ENCODE results near the gene PLA2G6. TPM values are rescaled to one million over a fixed set of nuclear protein-coding genes. Genes with fewer than 3 reads are reported as not detected.

The PLA2G6 gene
- total RNA-seq, 1 donor from 2014 or later, result 7.9 TPM

DNA sequence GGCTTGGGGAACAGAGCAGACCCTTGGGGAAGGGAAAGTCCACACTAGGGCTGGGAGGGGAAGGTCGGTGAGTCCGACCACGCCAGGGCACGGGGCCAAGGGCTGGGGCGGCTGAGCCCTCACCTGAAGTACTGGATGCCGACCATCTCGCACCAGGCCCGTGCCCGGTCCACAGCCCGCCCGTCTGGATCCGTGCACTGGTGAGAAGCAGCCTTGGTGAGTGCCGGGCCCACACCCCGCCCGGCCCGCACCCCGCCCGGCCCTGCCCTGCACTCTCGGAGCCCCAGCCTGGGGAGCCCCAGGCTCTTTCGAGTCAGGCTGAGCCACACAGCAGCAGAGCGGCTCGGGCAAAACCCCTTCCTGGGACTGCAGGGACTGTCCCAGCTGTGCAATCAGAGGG lies 69.2 kb downstream of the PLA2G6 start:
- no peaks in the 10 kb centered on the region for H3K27me3 ChIP-seq (ENCODE audit: control insufficient read depth, insufficient read depth, low read length)
- H3K4me3 ChIP-seq (ENCODE audit: low read depth, low read length), result no peak overlapping the region
- H3K36me3 ChIP-seq (ENCODE audit: control insufficient read depth, insufficient read depth, low read length), result peaks cover 4% of the 10 kb centered on the region
- TF ChIP-seq, protein P1, sequence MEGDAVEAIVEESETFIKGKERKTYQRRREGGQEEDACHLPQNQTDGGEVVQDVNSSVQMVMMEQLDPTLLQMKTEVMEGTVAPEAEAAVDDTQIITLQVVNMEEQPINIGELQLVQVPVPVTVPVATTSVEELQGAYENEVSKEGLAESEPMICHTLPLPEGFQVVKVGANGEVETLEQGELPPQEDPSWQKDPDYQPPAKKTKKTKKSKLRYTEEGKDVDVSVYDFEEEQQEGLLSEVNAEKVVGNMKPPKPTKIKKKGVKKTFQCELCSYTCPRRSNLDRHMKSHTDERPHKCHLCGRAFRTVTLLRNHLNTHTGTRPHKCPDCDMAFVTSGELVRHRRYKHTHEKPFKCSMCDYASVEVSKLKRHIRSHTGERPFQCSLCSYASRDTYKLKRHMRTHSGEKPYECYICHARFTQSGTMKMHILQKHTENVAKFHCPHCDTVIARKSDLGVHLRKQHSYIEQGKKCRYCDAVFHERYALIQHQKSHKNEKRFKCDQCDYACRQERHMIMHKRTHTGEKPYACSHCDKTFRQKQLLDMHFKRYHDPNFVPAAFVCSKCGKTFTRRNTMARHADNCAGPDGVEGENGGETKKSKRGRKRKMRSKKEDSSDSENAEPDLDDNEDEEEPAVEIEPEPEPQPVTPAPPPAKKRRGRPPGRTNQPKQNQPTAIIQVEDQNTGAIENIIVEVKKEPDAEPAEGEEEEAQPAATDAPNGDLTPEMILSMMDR (IDR thresholded peaks at IDR 0.05; ENCODE audit: insufficient read depth, low read length, severe bottlenecking), result no peak
- no peak for FAIRE-seq
- no peak for DNase-seq (ENCODE audit: low read depth)

DNA sequence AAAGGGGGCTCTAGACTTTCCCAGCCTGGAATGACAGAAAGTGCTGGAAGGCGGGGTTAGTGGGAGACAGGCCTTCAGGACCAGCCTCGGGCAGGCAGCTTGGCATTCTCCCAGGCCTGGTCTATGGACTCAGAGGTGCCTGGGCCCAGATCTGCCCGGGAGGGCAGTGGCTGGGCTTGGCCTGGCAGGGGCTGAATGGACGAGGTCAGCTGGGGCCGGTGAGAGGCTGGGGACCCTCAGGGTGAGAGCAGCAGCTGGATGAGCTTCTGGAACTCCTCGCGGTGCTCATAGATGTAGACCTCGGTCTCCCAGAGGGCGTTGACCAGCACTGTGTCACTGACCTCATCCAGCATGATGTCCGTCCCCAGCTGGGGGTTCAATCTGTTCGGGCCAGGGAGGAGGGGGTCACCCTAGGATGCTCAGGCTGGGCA lies 69.7 kb downstream of the PLA2G6 start:
- DNase-seq (ENCODE audit: low read depth) (no peak), FAIRE-seq (no peak)
- H3K36me3 ChIP-seq (ENCODE audit: control insufficient read depth, insufficient read depth, low read length), result peaks cover 4% of the 10 kb centered on the region
- H3K4me3 ChIP-seq (ENCODE audit: low read depth, low read length), result no peak overlapping the region
- TF ChIP-seq, protein P1 (IDR thresholded peaks at IDR 0.05; ENCODE audit: insufficient read depth, low read length, severe bottlenecking), result no peak
- no peaks in the 10 kb centered on the region for H3K27me3 ChIP-seq (ENCODE audit: control insufficient read depth, insufficient read depth, low read length)

DNA sequence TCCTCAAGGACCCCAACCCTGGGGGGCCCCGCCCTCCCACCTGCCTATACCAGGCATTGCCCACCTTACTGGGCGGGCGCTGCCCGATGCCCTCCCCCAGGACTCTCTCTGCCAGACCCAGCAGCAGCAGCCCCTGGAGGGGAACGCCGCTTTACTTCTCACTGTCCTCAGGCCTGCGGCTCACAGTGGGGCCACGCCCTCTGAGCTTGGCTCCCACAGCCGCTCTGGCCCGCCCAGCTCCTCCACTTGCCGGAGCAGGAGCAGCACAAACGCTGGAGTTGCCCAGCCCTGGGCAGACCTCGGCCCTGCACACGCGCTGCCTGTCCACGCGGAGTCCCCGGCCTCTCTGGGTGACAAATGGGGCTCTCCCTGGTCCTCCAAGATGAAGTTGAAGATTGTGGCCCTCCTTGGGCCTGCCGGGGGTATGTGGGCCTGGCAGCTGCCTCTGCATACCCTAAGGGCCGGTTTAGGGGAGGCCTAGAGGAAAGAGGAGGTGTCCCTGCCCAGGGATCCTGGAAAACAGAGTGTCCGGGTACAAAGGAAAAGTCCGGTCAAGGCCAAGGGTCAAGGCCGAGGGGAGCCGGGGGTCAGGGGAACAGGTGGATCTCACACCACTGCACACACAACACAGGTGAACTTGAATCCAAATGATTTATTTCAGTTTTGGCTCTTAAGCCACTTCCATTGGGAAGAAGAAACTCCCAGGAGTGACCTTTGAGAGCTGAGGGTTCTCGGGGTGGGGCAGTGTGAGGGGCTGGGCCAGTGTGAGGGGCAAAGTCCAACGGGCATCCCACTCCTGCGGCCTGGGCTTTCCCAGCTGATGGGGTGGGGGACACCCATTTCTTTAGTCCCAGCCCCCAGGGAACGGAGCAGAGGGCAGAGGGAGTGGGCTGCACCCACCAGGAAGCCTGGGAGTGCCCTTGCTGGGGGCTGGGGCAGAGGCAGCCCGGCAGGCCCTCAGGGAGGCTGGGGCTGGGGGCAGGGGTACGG lies 70.5 kb downstream of the PLA2G6 start:
- no peak for DNase-seq (ENCODE audit: low read depth)
- Histone ChIP-seq H3K27me3 (ENCODE audit: control insufficient read depth, insufficient read depth, low read length) (no peaks in the 10 kb centered on the region), H3K4me3 (ENCODE audit: low read depth, low read length) (no peak overlapping the region), H3K36me3 (ENCODE audit: control insufficient read depth, insufficient read depth, low read length) (peaks cover 4% of the 10 kb centered on the region)
- TF ChIP-seq, protein P1 (IDR thresholded peaks at IDR 0.05; ENCODE audit: insufficient read depth, low read length, severe bottlenecking), result no peak
- no peak for FAIRE-seq

DNA sequence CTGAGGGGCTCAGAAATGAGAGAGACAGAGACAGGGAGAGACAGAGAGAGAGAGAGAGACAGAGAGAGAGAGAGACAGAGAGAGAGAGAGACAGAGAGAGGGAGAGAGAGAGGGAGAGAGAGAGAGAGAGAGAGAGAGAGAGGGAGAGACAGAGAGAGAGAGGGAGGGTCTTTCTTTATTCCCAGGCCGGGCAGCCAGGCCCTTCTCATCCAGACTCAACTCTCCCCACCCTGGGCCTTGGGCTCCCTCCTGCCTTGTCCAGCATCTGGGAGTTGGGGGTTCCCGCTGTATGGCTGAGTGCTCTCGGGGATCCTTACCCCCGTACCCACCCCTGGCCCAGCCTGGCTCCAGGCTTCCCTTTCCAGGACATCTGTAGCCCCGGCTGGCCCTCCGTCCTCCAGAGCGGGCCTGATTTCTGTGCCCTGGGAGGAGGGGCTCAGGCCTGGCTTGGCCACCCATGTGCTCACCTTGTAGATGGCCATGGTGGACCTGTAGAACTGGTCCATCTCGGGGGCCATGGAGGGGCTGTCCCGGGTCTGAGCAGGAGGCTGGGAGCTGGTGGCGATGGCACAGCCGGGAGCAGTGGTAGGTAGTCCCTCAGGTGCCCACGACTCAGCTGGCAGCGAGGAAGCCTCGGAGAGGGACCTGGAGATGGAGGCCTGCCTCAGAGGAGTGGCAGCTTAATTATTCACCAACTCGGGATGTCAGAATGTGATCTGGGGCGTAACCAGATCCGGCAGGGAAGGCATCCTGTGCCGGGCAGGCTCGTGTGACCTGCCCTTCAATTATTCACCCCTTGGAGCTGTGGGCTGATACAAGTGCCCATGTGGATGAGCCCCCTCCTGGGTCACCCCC lies 71.4 kb downstream of the PLA2G6 start, which contains the start of gene BAIAP2L2:
Gene BAIAP2L2, minus strand, starts transcription at position 677 of the 855 bp plus-strand sequence. Its CDS starts 159 bp downstream, at position 518.
- DNase-seq (ENCODE audit: low read depth), result no peak
- TF ChIP-seq, protein P1 (IDR thresholded peaks at IDR 0.05; ENCODE audit: insufficient read depth, low read length, severe bottlenecking), result no peak
- Histone ChIP-seq H3K27me3 (ENCODE audit: control insufficient read depth, insufficient read depth, low read length) (no peaks in the 10 kb centered on the region), H3K36me3 (ENCODE audit: control insufficient read depth, insufficient read depth, low read length) (peaks cover 4% of the 10 kb centered on the region), H3K4me3 (ENCODE audit: low read depth, low read length) (no peak within 1 kb of the TSS)
- peak; percentile 43 for FAIRE-seq

DNA sequence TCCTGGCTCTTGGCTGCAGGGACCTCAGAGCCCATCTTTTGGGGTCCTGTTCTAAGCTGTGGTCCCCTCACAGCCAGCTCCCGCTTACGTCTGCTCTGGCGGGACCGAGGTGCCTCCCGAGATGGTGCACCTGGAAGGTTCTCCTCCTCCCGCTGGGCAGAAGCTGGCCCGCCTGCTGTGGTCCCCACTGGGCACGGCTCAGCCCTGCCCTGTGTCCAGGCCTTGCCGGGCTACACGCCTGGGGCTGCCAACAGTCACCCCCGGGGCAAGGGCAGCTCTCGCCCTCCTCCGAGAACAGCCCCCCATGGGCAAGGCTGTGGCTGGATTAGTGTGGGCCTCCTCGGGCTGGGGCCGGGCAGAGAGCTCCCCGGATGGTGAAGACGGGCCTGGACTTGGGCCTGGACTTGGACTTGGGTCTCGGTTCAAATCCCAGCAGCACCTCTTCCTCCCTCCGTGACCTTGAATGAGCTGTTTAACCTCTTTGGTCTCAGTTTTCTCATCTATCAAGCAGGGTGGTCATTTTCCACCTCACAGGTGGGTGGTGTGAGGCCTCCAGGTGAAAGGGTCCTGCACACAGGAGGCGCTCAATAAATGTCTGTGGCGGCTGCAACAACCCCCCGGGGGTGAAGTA lies 72.1 kb downstream of the PLA2G6 start:
- no peaks in the 10 kb centered on the region for H3K27me3 ChIP-seq (ENCODE audit: control insufficient read depth, insufficient read depth, low read length)
- TF ChIP-seq, protein P1 (IDR thresholded peaks at IDR 0.05; ENCODE audit: insufficient read depth, low read length, severe bottlenecking), result no peak
- no peak overlapping the region for H3K4me3 ChIP-seq (ENCODE audit: low read depth, low read length)
- FAIRE-seq (no peak), DNase-seq (ENCODE audit: low read depth) (no peak)
- peaks cover 4% of the 10 kb centered on the region for H3K36me3 ChIP-seq (ENCODE audit: control insufficient read depth, insufficient read depth, low read length)
